GM18505 (cell line): ENCODE data around the gene RALGAPA1.

Experiments
- ATAC-seq: cut with Tn5 transposase; IDR thresholded peaks from one replicate; pipeline ENCODE4 v1.9.1; 2021; ENCODE audit not compliant: unreplicated experiment
- POLR2A ChIP-seq: IDR thresholded peaks from 4 replicates; pipeline ENCODE4 v1.6.1; 2011; ENCODE audit warnings: borderline replicate concordance; ENCODE audit not compliant: insufficient read depth, insufficient read length; ENCODE audit errors: extremely low read depth

Gene RALGAPA1

DNA sequence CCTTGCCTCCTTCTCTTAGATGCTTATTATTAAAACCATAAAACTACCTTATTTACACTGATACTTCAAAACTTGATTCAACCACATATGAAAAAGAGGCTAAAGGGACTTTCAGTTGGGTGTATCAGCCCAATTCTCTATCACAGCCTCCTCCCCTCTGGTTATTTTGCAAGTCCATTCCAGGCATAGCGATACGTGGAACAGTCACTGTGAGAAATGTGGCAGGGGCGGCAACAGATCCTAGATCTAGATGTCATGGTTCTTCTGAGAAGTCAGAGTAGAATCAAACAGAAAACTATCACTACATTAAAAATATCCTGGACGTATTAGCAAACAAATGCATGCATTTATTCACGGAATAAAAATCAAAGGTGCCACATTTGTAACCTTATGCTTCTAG lies 83.2 kb downstream of the RALGAPA1 start:
- no peak for ATAC-seq
- TF ChIP-seq POLR2A: no peak

DNA sequence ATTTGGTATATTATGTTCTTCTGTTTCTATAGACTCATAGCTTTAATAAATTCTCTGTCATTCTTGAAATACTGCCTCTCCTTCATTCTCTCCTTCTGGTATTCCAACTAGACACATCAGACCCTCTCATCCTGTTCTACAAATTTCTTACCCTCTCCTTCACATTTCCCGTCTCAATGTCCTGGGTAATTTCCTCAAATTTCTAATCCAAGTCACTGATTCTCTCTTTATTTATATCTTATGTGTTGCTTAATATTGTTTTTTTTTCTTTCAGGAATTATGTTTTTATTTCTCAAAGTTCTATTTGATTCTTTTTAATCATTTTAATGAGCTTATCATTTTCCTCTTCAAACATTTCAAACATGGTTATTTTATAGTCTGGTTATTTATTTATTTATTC lies 94.0 kb downstream of the RALGAPA1 start:
- no peak for TF ChIP-seq POLR2A
- no peak for ATAC-seq

DNA sequence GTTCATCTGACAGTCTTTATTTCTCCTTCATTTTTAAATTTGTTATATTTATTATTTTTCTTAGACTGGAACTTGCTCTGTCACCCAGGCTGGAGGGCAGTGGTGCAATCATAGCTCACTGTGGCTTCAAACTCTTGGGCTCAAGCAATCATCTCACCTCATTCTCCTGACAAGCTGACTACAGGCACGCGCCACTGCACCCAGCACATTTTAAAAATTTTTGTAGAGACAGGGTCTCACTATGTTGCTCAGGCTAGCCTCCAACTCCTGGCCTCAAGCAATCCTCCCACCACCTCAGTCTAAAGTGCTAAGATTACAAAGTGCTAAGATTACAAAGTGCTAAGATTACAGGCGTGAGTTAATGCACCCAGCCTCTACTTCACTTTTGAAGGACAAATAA lies 96.6 kb downstream of the RALGAPA1 start:
- TF ChIP-seq POLR2A: no peak
- ATAC-seq: no peak

DNA sequence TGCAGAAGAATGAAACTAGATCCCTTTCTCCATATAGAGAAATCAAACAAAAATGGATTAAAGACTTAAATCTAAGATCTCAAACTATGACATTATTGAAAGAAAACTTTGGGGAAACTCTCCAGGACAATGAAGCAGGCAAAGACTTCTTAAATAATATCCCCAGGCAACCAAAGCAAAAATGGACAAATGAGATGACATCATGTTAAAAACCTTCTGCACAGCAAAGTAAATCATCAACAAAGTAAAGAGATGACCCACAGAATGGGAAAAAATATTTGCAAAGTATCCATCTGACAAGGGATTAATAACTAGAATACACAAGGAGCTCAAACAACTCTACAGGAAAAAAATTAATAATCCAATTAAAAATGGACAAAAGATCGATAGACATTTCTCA lies 101.0 kb downstream of the RALGAPA1 start:
- no peak for TF ChIP-seq POLR2A
- ATAC-seq: no peak

DNA sequence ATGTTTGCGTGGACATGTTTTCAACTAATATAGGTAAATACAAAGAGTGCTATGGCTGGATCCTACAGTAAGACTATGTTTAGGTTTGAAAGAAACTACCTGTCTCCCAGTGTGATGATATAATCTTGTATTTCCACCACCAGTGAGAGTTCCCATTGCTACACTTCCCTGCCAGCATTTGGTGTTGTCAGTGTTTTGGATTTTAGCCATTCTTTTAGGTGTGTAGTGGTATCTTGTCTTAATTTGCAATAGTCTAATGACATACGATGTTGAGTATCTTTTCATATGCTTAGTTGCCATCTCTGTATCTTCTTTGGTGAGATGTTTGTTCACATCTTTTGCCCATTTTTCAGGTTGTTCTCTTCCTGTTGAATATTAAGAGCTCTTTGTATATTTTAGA lies 103.5 kb downstream of the RALGAPA1 start:
- no peak for TF ChIP-seq POLR2A
- no peak for ATAC-seq

DNA sequence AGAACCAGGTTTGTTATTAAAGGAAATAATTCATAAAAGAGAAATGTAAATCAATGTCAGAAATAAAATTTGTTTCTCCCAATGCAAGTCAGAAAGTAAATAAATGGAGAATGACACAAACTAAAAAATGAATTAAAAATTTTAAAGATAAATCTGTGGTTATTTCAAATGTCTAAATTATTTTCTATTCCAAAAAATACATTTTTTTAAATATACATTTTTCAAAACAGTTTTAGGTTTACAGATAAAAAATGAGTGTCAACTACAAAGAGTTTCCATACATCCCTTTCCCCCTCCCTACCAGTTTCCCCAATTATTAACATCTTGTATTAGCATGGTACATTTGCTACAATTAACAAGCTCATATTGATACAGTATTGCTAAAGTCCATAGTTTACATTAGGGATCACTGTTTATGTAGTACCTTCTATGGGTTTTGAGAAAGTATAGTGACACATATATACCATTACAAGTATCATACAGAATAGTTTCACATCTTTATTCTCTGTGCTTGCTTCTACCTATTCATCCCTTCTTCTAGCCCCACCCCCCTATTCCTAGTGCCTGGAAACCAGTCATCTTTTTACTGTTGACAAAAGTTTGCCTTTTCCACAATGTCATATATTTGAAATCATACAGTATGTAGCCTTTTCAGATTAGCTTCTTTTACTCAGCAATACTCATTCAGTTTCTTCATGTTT lies 104.2 kb downstream of the RALGAPA1 start:
- no peak for TF ChIP-seq POLR2A
- no peak for ATAC-seq

DNA sequence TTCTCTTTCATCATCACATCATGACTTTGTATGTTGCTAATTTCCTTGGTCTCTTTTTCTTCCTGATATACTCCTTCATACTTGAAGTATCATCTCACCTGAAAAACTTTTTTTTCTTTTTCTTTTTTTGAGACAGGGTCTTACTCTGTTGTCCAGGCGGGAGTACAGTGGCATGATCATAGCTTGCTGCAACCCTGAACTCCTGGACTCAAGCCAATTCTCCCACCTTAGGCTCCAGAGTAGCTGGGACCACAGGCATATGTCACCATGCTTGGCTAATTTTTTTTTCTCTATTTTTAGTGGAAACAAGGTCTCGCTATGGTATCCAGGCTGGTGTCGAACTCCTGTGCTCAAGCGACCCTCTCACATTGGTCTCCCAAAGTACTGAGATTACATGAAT lies 107.6 kb downstream of the RALGAPA1 start:
- TF ChIP-seq POLR2A: no peak
- no peak for ATAC-seq

DNA sequence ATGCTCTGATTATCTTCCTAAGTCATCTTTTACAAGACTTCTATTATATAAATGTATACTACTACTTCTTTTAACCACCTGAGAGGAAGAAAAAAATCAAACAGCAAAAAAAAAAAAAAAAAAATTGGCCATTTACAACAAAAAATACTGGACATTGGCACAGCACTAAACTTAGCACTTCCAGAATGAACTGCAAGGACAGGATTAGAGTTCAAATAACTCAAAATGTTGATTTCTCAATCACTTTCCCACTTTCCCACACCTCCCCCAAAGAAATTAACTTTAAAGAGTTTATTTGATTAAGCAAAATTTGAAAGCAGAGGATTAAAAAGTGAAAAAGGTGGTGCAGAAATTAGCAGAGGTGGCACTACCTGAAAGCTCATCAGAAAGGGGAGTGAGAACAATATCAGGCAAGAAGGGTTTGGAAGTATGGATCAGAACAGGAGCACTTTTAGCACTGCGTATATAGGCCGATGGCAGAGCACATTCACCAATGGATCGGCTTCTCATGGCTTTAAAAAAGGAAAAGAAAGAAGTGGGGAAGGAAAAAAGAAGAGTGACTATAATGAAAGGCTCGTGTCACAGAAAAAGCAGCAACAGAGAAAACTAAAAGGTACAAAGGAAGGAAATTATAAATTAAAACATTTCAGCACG lies 109.2 kb downstream of the RALGAPA1 start:
- TF ChIP-seq POLR2A: no peak
- ATAC-seq: no peak

DNA sequence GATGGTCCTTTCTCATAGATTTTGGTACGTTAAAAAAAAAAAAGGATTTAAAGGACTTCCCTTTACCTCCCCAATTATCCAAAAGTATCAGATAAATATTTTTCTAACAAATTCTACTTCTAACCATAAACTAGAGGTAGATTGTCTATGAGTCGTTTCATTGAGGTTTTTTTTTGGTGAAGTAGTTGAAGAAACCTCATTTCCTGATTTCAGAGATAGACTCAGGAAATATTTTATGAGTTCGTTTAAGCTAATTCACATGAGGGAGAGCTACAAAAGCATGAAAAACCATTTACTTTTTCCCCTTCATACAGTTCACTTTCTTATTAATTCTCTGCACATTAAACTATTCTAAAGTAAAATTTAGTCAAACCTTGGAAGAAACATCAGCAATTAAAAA lies 112.5 kb downstream of the RALGAPA1 start:
- no peak for ATAC-seq
- no peak for TF ChIP-seq POLR2A

DNA sequence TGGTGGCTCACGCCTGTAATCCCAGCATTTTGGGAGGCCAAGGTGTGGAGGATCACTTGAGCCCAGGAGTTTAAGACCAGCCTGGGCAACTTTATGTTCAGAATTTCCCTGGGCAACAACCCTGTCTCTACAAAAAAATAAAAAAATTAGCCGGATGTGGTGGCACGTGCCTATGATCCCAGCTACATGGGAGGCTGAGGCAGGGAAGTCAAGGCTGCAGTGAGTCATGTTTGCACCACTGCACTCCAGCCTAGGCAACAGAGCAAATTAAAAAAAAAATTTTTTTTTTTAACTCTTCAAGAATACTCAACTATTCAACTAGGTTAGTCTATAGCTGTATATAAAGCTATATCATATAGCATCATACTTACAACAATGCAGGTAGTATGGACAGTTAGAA lies 113.0 kb downstream of the RALGAPA1 start:
- no peak for TF ChIP-seq POLR2A
- ATAC-seq: no peak

DNA sequence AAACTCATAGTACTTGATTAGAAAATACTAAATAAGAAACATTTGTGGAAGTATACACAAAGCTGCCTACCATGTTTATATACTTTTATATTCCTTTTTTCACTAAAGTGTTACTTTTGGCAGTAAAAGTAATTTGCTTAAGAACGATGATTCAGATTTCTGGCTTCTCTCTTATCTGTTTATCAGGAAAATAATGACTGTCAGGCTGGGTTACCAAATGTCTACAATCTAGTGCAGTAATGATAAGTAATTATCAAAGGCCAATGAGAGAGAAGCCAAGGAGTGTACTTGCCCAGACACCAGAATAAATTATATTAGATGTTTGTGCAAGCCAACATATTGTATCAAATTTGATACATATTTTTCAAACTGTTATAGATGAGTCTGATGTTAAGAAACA lies 113.4 kb downstream of the RALGAPA1 start:
- no peak for ATAC-seq
- TF ChIP-seq POLR2A: no peak

DNA sequence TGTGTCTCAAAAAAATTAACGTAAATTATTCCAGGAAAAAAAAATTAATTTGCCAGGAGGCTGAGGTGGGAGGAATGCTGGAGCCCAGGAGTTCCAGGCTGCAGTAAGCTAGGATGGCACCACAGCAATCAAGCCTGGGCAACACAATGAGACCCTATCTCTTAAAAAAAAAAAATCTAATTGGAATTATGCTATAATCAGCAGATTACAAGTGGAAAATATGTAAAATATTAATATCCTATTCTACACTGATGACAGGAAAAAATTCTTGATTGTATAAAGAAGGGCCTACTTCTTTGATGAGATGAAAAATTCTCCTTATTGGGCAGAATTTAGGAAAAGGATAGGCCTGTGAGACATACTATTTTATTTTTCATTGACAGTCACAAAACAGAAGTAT lies 114.0 kb downstream of the RALGAPA1 start:
- no peak for ATAC-seq
- TF ChIP-seq POLR2A: no peak

DNA sequence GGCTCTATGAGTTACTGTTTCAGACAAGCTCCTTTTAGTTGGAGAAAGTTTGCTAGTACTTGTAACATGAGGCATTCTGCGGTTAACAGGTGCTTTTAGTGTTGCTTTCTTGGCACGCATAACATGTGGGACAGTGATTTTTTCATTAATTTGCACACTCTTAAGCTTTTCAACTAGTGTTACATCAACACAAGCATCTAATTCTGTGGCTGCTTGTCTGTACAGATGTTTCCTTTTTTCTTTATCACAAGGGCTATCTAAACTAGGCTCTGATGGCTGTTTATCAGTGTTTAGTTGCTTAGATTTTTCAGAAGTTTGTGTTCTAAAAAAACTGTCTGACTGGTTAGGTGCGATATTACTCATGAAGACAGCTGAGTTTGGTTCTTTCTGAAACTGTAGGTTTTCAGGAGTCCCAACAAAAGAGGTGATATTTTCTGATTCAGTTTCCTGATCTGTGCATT lies 120.1 kb downstream of the RALGAPA1 start:
- no peak for ATAC-seq
- TF ChIP-seq POLR2A: no peak

DNA sequence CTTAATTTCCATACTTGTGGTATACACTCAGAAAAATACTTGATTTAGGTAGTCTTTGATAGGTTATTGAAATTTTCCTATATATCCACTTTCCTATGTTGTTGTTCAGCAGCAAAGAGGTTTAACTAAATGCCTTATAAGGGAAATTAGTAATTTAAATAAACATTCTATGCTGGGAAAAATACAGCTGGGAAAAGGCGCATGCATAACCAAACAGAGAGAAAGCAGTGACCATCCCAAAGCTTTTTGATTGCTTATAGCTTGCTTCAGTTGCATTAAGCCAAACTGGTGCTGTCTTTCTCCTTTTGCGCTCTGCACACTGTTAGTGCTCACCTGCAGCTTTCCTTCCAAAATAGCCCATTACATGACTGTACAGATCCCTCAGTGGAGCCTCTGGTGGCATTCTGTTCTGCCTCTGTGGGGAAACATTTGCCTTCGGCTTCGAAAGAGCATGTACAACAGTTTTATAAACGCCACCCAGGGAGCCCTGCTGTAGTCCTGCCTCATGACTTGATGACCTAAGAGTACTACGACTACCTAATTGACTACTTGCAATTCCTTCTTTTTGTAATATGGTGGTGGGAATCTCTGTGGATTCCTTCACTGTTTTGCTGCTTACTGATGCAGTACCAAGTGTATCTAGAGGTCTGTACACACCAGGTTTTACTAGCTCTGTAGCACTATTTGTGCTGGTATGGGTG lies 120.8 kb downstream of the RALGAPA1 start:
- TF ChIP-seq POLR2A: no peak
- no peak for ATAC-seq
